ENCODE measurements around the gene CLIP3. TPM values are rescaled to one million over a fixed set of nuclear protein-coding genes. Genes with fewer than 3 reads are reported as not detected.

Gene CLIP3
- total and polyA plus RNA-seq, 2 experiments from 2014 or later: 15.1 to 19.1 TPM

GRCh38 chr19:36067681-36068080, 35.0 kb upstream of the CLIP3 start (continued):
- TF ChIP-seq, protein P1, sequence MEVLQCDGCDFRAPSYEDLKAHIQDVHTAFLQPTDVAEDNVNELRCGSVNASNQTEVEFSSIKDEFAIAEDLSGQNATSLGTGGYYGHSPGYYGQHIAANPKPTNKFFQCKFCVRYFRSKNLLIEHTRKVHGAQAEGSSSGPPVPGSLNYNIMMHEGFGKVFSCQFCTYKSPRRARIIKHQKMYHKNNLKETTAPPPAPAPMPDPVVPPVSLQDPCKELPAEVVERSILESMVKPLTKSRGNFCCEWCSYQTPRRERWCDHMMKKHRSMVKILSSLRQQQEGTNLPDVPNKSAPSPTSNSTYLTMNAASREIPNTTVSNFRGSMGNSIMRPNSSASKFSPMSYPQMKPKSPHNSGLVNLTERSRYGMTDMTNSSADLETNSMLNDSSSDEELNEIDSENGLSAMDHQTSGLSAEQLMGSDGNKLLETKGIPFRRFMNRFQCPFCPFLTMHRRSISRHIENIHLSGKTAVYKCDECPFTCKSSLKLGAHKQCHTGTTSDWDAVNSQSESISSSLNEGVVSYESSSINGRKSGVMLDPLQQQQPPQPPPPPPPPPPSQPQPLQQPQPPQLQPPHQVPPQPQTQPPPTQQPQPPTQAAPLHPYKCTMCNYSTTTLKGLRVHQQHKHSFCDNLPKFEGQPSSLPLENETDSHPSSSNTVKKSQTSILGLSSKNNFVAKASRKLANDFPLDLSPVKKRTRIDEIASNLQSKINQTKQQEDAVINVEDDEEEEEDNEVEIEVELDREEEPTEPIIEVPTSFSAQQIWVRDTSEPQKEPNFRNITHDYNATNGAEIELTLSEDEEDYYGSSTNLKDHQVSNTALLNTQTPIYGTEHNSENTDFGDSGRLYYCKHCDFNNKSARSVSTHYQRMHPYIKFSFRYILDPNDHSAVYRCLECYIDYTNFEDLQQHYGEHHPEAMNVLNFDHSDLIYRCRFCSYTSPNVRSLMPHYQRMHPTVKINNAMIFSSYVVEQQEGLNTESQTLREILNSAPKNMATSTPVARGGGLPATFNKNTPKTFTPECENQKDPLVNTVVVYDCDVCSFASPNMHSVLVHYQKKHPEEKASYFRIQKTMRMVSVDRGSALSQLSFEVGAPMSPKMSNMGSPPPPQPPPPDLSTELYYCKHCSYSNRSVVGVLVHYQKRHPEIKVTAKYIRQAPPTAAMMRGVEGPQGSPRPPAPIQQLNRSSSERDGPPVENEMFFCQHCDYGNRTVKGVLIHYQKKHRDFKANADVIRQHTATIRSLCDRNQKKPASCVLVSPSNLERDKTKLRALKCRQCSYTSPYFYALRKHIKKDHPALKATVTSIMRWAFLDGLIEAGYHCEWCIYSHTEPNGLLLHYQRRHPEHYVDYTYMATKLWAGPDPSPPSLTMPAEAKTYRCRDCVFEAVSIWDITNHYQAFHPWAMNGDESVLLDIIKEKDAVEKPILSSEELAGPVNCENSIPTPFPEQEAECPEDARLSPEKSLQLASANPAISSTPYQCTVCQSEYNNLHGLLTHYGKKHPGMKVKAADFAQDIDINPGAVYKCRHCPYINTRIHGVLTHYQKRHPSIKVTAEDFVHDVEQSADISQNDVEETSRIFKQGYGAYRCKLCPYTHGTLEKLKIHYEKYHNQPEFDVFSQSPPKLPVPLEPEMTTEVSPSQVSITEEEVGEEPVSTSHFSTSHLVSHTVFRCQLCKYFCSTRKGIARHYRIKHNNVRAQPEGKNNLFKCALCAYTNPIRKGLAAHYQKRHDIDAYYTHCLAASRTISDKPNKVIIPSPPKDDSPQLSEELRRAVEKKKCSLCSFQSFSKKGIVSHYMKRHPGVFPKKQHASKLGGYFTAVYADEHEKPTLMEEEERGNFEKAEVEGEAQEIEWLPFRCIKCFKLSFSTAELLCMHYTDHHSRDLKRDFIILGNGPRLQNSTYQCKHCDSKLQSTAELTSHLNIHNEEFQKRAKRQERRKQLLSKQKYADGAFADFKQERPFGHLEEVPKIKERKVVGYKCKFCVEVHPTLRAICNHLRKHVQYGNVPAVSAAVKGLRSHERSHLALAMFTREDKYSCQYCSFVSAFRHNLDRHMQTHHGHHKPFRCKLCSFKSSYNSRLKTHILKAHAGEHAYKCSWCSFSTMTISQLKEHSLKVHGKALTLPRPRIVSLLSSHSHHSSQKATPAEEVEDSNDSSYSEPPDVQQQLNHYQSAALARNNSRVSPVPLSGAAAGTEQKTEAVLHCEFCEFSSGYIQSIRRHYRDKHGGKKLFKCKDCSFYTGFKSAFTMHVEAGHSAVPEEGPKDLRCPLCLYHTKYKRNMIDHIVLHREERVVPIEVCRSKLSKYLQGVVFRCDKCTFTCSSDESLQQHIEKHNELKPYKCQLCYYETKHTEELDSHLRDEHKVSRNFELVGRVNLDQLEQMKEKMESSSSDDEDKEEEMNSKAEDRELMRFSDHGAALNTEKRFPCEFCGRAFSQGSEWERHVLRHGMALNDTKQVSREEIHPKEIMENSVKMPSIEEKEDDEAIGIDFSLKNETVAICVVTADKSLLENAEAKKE (CRISPR knock-in tag; IDR thresholded peaks at IDR 0.05): no peak
- no peak for TF ChIP-seq EZH2 (IDR thresholded peaks at IDR 0.05; ENCODE audit: low read depth, unreplicated experiment)
- no peak for TF ChIP-seq STAT1 (IDR thresholded peaks at IDR 0.05; ENCODE audit: unreplicated experiment)
- TF ChIP-seq, protein P2, sequence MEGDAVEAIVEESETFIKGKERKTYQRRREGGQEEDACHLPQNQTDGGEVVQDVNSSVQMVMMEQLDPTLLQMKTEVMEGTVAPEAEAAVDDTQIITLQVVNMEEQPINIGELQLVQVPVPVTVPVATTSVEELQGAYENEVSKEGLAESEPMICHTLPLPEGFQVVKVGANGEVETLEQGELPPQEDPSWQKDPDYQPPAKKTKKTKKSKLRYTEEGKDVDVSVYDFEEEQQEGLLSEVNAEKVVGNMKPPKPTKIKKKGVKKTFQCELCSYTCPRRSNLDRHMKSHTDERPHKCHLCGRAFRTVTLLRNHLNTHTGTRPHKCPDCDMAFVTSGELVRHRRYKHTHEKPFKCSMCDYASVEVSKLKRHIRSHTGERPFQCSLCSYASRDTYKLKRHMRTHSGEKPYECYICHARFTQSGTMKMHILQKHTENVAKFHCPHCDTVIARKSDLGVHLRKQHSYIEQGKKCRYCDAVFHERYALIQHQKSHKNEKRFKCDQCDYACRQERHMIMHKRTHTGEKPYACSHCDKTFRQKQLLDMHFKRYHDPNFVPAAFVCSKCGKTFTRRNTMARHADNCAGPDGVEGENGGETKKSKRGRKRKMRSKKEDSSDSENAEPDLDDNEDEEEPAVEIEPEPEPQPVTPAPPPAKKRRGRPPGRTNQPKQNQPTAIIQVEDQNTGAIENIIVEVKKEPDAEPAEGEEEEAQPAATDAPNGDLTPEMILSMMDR (conservative IDR thresholded peaks at IDR 0.05; ENCODE audit: low read depth in 2 of 2): no peak
- no peak for TF ChIP-seq EZH2phosphoT487 (IDR thresholded peaks at IDR 0.05; ENCODE audit: unreplicated experiment)
- TF ChIP-seq NANOG (IDR thresholded peaks at IDR 0.05; ENCODE audit: borderline replicate concordance): no peak

- Mint-ChIP-seq H3K4me3 (no peak overlapping the region), H3K4me1 (no peaks in the 10 kb centered on the region), H3K27ac (no peak overlapping the region), H3K9me3 (0 out of 3 replicates have a peak, but pooled peaks cover 4% of the 10 kb centered on the region), H3K27me3 (ENCODE audit: insufficient read depth, low read depth, poor library complexity) (peaks cover 6% of the 10 kb centered on the region), H3K36me3 (ENCODE audit: low read depth) (peaks cover 80% of the 10 kb centered on the region)
- H3K4me1 ChIP-seq (ENCODE audit: insufficient read depth): no peaks in the 10 kb centered on the region
- H3F3A ChIP-seq (replicated peaks; ENCODE audit: low read depth): 0 out of 2 replicates have a peak, but pooled peaks cover 14% of the 10 kb centered on the region
- H3K9me2 ChIP-seq (ENCODE audit: insufficient read depth): no peaks in the 10 kb centered on the region
- ATAC-seq (no peak), DNase-seq (ENCODE audit: low spot score) (no peak)
- no peak overlapping the region for H3K4me3 ChIP-seq
- peaks cover 6% of the 10 kb centered on the region for H4K20me1 ChIP-seq (replicated peaks; ENCODE audit: insufficient read depth)
- no peak overlapping the region for H3K27ac ChIP-seq (ENCODE audit: low read depth)
- H2AFZ ChIP-seq: no peak overlapping the region
- no peaks in the 10 kb centered on the region for H3K27me3 ChIP-seq (ENCODE audit: insufficient read depth)
- peaks cover 40% of the 10 kb centered on the region for H3K36me3 ChIP-seq (ENCODE audit: insufficient read depth)
- no peak overlapping the region for H3K4me2 ChIP-seq
- H3K79me2 ChIP-seq (replicated peaks; ENCODE audit: insufficient read depth): 0 out of 2 replicates have a peak, but pooled peaks cover 4% of the 10 kb centered on the region
- TF ChIP-seq ZNF114 (CRISPR knock-in tag; IDR thresholded peaks at IDR 0.05) (no peak), STAT1 (IDR thresholded peaks at IDR 0.05; ENCODE audit: unreplicated experiment) (no peak), NANOG (IDR thresholded peaks at IDR 0.05; ENCODE audit: borderline replicate concordance) (no peak), POLR2AphosphoS5 (IDR thresholded peaks at IDR 0.05; ENCODE audit: low read depth) (no peak)
- TF ChIP-seq, protein P1 (CRISPR knock-in tag; IDR thresholded peaks at IDR 0.05): no peak
These were observed 32.2 kb upstream of the CLIP3 start for GRCh38 chr19:36064826-36065225.
